Measurements from ENCODE around the gene SHISA5.

The SHISA5 gene

GRCh38 chr3:48439820-48440589, 64.0 kb downstream of the SHISA5 start, which contains the start of the genes CCDC51 and TMA7:
Gene CCDC51, minus strand, starts transcription at chr3:48440119. Its CDS starts 4,991 bp downstream, at chr3:48435128.
Gene TMA7, plus strand, starts transcription at chr3:48440257. Its CDS starts 40 bp downstream, at chr3:48440297.
- Histone ChIP-seq H3K9ac (ENCODE audit: low read length) (peak within 1 kb of the TSS; percentile 91), H3K36me3 (replicated peaks; ENCODE audit: low read depth, low read length) (peaks cover 17% of the 10 kb centered on the region), H3K27me3 (ENCODE audit: low read depth, low read length) (no peaks in the 10 kb centered on the region), H3K4me3 (ENCODE audit: low read length) (peak within 1 kb of the TSS; percentile 91), H3K79me2 (ENCODE audit: low read length) (peaks cover 49% of the 10 kb centered on the region), H4K20me1 (ENCODE audit: insufficient read depth, low read length) (peaks cover 4% of the 10 kb centered on the region; the same call in 1 of the 2 replicates), H3K4me1 (ENCODE audit: low read length) (peaks cover 30% of the 10 kb centered on the region), H3K27ac (ENCODE audit: low read length) (peak within 1 kb of the TSS; percentile 61), H2AFZ (ENCODE audit: low read depth, low read length) (peak within 1 kb of the TSS; percentile 66), H3K4me2 (ENCODE audit: low read length) (peak within 1 kb of the TSS; percentile 70), H3K9me3 (ENCODE audit: insufficient read depth, low read length) (no peaks in the 10 kb centered on the region)
- no peak for TF ChIP-seq CTCF (IDR thresholded peaks at IDR 0.05; ENCODE audit: low read depth, low read length)
- no peak for TF ChIP-seq EZH2phosphoT487 (IDR thresholded peaks at IDR 0.05; ENCODE audit: low read depth)

DNA sequence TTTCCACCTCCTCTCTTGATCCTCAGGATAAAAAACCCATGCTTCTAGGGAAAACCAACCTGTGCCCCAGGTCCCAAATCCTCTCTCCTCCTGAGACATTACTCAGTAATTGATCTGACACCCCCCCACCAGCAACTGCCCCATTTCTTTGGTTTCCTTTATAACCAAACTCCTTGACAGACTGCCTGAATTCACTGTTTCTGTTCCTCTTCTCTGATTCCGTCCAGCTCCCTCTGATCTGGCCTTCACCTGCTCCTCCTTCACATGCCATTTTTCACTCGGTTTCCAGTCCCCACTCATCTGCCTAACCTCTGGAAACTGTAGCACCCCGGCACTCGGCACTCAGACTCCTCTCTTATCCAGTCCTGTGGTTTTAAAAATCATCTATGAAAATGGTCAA, 66.2 kb downstream of the SHISA5 start:
- Histone ChIP-seq H2AFZ (ENCODE audit: low read depth, low read length) (no peak overlapping the region), H3K9me3 (ENCODE audit: insufficient read depth, low read length) (no peaks in the 10 kb centered on the region), H3K9ac (ENCODE audit: low read length) (no peak overlapping the region), H3K4me3 (ENCODE audit: low read length) (no peak overlapping the region), H3K27me3 (ENCODE audit: low read depth, low read length) (no peaks in the 10 kb centered on the region), H3K4me2 (ENCODE audit: low read length) (peak overlapping the region; percentile 61; the same call in 1 of the 2 replicates), H3K4me1 (ENCODE audit: low read length) (peaks cover 30% of the 10 kb centered on the region), H3K79me2 (ENCODE audit: low read length) (peaks cover 44% of the 10 kb centered on the region), H4K20me1 (ENCODE audit: insufficient read depth, low read length) (peaks cover 4% of the 10 kb centered on the region; the same call in 1 of the 2 replicates), H3K27ac (ENCODE audit: low read length) (no peak overlapping the region), H3K36me3 (replicated peaks; ENCODE audit: low read depth, low read length) (peaks cover 23% of the 10 kb centered on the region)
- TF ChIP-seq CTCF (IDR thresholded peaks at IDR 0.05; ENCODE audit: low read depth, low read length) (no peak), EZH2phosphoT487 (IDR thresholded peaks at IDR 0.05; ENCODE audit: low read depth) (no peak)

DNA sequence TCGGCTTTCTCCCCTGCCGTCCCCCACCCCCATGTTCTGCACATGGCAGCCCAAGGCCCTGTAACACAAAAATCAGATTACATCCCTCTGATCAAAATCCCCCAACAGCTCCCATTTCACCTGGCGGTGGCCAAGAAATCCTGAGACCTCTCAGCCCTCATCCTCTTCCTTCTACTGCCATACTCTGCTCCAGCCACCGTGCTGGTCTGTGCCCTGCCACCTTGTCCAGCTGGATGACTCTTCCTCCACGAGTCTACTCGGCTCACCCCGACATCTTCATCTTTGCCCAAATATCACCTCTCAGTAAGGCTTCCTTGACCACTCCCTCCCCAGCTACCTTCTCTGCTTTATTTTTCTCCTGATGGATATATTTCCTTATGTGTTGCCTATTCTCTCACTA, 67.1 kb downstream of the SHISA5 start:
- H3K79me2 ChIP-seq (ENCODE audit: low read length) = peaks cover 36% of the 10 kb centered on the region
- H3K4me1 ChIP-seq (ENCODE audit: low read length) = peaks cover 34% of the 10 kb centered on the region
- H3K27me3 ChIP-seq (ENCODE audit: low read depth, low read length) = no peaks in the 10 kb centered on the region
- no peak overlapping the region for H3K4me3 ChIP-seq (ENCODE audit: low read length)
- TF ChIP-seq CTCF (IDR thresholded peaks at IDR 0.05; ENCODE audit: low read depth, low read length) (no peak), EZH2phosphoT487 (IDR thresholded peaks at IDR 0.05; ENCODE audit: low read depth) (no peak)
- no peak overlapping the region for H2AFZ ChIP-seq (ENCODE audit: low read depth, low read length)
- no peak overlapping the region for H3K27ac ChIP-seq (ENCODE audit: low read length)
- H3K9me3 ChIP-seq (ENCODE audit: insufficient read depth, low read length) = no peaks in the 10 kb centered on the region
- H3K36me3 ChIP-seq (replicated peaks; ENCODE audit: low read depth, low read length) = peaks cover 24% of the 10 kb centered on the region
- no peak overlapping the region for H3K4me2 ChIP-seq (ENCODE audit: low read length)
- H3K9ac ChIP-seq (ENCODE audit: low read length) = no peak overlapping the region
- peaks cover 4% of the 10 kb centered on the region; the same call in 1 of the 2 replicates for H4K20me1 ChIP-seq (ENCODE audit: insufficient read depth, low read length)

DNA sequence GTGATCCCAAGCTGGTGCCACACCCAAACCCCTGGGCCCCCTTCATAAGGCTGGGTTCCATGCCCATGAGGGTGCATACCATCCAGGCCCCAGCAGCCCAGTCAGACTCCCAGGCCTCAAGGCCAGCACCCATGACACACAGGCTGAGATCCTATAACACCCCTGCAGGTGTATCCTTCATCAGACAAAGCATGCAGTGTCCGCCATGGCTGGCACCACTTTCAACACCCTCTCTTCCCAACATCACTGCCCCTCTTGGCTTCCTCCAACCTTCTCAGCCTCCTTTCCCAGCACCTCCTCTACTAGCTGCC, 67.5 kb downstream of the SHISA5 start:
- no peak overlapping the region for H3K4me3 ChIP-seq (ENCODE audit: low read length)
- H3K9ac ChIP-seq (ENCODE audit: low read length) = no peak overlapping the region
- H3K27ac ChIP-seq (ENCODE audit: low read length) = no peak overlapping the region
- H4K20me1 ChIP-seq (ENCODE audit: insufficient read depth, low read length) = no peaks in the 10 kb centered on the region
- H3K4me2 ChIP-seq (ENCODE audit: low read length) = no peak overlapping the region
- TF ChIP-seq EZH2phosphoT487 (IDR thresholded peaks at IDR 0.05; ENCODE audit: low read depth) = no peak
- TF ChIP-seq CTCF (IDR thresholded peaks at IDR 0.05; ENCODE audit: low read depth, low read length) = no peak
- peaks cover 23% of the 10 kb centered on the region for H3K36me3 ChIP-seq (replicated peaks; ENCODE audit: low read depth, low read length)
- H3K9me3 ChIP-seq (ENCODE audit: insufficient read depth, low read length) = no peaks in the 10 kb centered on the region
- H3K79me2 ChIP-seq (ENCODE audit: low read length) = peaks cover 31% of the 10 kb centered on the region
- no peak overlapping the region for H2AFZ ChIP-seq (ENCODE audit: low read depth, low read length)
- H3K27me3 ChIP-seq (ENCODE audit: low read depth, low read length) = no peaks in the 10 kb centered on the region
- peaks cover 30% of the 10 kb centered on the region for H3K4me1 ChIP-seq (ENCODE audit: low read length)
